ENCODE results near the gene WDCP. TPM values are rescaled to one million over a fixed set of nuclear protein-coding genes. Genes with fewer than 3 reads are reported as not detected.

The WDCP gene
- total and polyA plus RNA-seq, 10 of the 15 experiments (the other 5 are each of a cell fraction or from before 2014, with no cell fraction given), result 5.5 to 21.3 (median 13.2) TPM

GRCh38 chr2:24019729-24020128 lies 27.5 kb downstream of the WDCP start (continued):
- TF ChIP-seq E2F8 (IDR thresholded peaks at IDR 0.05; ENCODE audit: low read depth, partially characterized antibody), result no peak
- TF ChIP-seq HSF1 (IDR thresholded peaks at IDR 0.05; ENCODE audit: low read depth, low read length), result no peak
- no peak for TF ChIP-seq PKNOX1 (IDR thresholded peaks at IDR 0.05)
- TF ChIP-seq STAT3 (IDR thresholded peaks at IDR 0.05; ENCODE audit: low read depth, low read length), result no peak

- 56% methylated on average over 9 of the region's 9 CpGs for WGBS (ENCODE audit: insufficient coverage, insufficient replicate concordance, low lambda C conversion rate, missing lambda C conversion rate)
- Histone ChIP-seq H3K9ac (ENCODE audit: control insufficient read depth, insufficient read depth, low read length) (no peak overlapping the region), H2AFZ (ENCODE audit: control insufficient read depth, low read depth, low read length) (no peak overlapping the region), H3K27ac (ENCODE audit: control insufficient read depth, insufficient read depth) (no peak overlapping the region), H3K27me3 (replicated peaks in 1 of 2; ENCODE audit: control insufficient read depth in 2 of 2, insufficient read depth in 2 of 2, low read length in 1 of 2) (no peaks in the 10 kb centered on the region; a peak in 1 of 4 replicates), H3K4me3 (no peak overlapping the region), H3K36me3 (ENCODE audit: control insufficient read depth in 2 of 2, insufficient read depth in 2 of 2, low read length in 1 of 2) (peaks cover 0 to 6% of the 10 kb centered on the region in 2 experiments; a peak in 3 of 4 replicates), H4K20me1 (ENCODE audit: control insufficient read depth, insufficient read depth) (no peaks in the 10 kb centered on the region), H3K79me2 (ENCODE audit: control insufficient read depth, insufficient read depth, low read length) (no peaks in the 10 kb centered on the region), H3K9me3 (replicated peaks; ENCODE audit: control insufficient read depth, insufficient read depth, low read length) (no peaks in the 10 kb centered on the region), H3K4me2 (ENCODE audit: control insufficient read depth, insufficient read depth) (no peak overlapping the region), H3K4me1 (ENCODE audit: control insufficient read depth, insufficient read depth, low read length) (no peaks in the 10 kb centered on the region)
- RAD21 ChIA-PET (ENCODE audit: unreplicated experiment), result no interaction called here
- SMC1A ChIA-PET (ENCODE audit: uncharacterized antibody, unreplicated experiment), result no interaction called here
- no peak for FAIRE-seq
- CTCF ChIA-PET, result no interaction called here
- in situ Hi-C loops (cut with MboI) (no loop called here), intact Hi-C loops (cut with micrococcal nuclease; ENCODE audit: unreplicated experiment) (no loop called here)
- no TSS peak for BruUV-seq (replicated peaks)
- no peak for ATAC-seq
- POLR2A ChIA-PET, result no interaction called here
- DNase-seq (ENCODE audit: low read depth, low spot score), result no peak
- TF ChIP-seq EED (IDR thresholded peaks at IDR 0.05; ENCODE audit: low read depth), result no peak
- no peak for TF ChIP-seq BRCA1 (IDR thresholded peaks at IDR 0.05; ENCODE audit: low read depth, low read length)
- TF ChIP-seq TARDBP (IDR thresholded peaks at IDR 0.05; ENCODE audit: borderline replicate concordance), result no peak
- TF ChIP-seq ZBED1 (IDR thresholded peaks at IDR 0.05; ENCODE audit: borderline replicate concordance), result no peak
- no peak for TF ChIP-seq BMI1 (IDR thresholded peaks at IDR 0.05; ENCODE audit: borderline replicate concordance)
- no peak for TF ChIP-seq IKZF2 (IDR thresholded peaks at IDR 0.05)
- no peak for TF ChIP-seq POLR2AphosphoS5 (IDR thresholded peaks at IDR 0.05; ENCODE audit: low read length)
- no peak for TF ChIP-seq ZNF687 (IDR thresholded peaks at IDR 0.05)
- no peak for TF ChIP-seq JUND (IDR thresholded peaks at IDR 0.05; ENCODE audit: low read depth, low read length)
- TF ChIP-seq SIN3A (IDR thresholded peaks at IDR 0.05; ENCODE audit: low read depth, low read length), result no peak
- TF ChIP-seq FOXM1 (IDR thresholded peaks at IDR 0.05; ENCODE audit: low read depth, low read length), result no peak
Observed at GRCh38 chr2:24018241-24018640, 28.9 kb downstream of the WDCP start.

Measured in GM12878 (cell line).